BJ (cell line): ENCODE measurements around the gene CABP4. TPM values are rescaled to one million over a fixed set of nuclear protein-coding genes. Genes with fewer than 3 reads are reported as not detected.

ENCODE experiments used
- CTCF ChIA-PET: fragments of 350-600 bp; formaldehyde crosslinking; extraction: SDS; loops from one replicate; lab custom pipeline; 2021; ENCODE audit warnings: antibody characterized with exemption, inconsistent platforms; lab: Yijun Ruan, JAX
- POLR2A ChIA-PET: fragments of 300-600 bp; sonication (Branson Sonifier 250); formaldehyde crosslinking; extraction: SDS; loops from one replicate; lab custom pipeline; 2021; ENCODE audit warnings: antibody characterized with exemption; lab: Charles Lee
- DNase-seq: peaks from one replicate; pipeline ENCODE4 v3.0.0-alpha.2; 2011; ENCODE audit warnings: low read depth
- H3K27me3 ChIP-seq: 2 replicates; pipeline ENCODE4 v1.6.0; 2011; ENCODE audit warnings: low read length; ENCODE audit not compliant: control insufficient read depth, insufficient read depth
- H3K36me3 ChIP-seq: 2 replicates; pipeline ENCODE4 v1.5.1; 2011; ENCODE audit warnings: low read length; ENCODE audit not compliant: control insufficient read depth, insufficient read depth
- H3K4me3 ChIP-seq: 2 replicates; pipeline ENCODE4 v1.5.1; 2011; ENCODE audit warnings: low read depth, mild to moderate bottlenecking, control low read depth, low read length
- CTCF ChIP-seq: IDR thresholded peaks from 2 replicates; pipeline ENCODE4 v1.5.1; 2011; ENCODE audit warnings: low read depth, mild to moderate bottlenecking, control low read depth, inconsistent platforms, low read length, moderate library complexity; ENCODE audit not compliant: insufficient read depth
- polyA minus RNA-seq: library from RNA; depleted of rRNA, polyadenylated mRNA; stranded (reverse); fragments of >200 nt; gene quantifications from 2 replicates; pipeline ENCODE4 v1.2.3, GENCODE V29; 2011; rRNA and poly(A)+ RNA removed
- polyA plus RNA-seq: library from polyadenylated mRNA; depleted of rRNA; stranded (reverse); fragments of >200 nt; gene quantifications from 2 replicates; pipeline ENCODE4 v1.2.3, GENCODE V29; 2011; rRNA removed

The CABP4 gene
- polyA plus RNA-seq (not detected in 2 replicates), polyA minus RNA-seq (not detected in 2 replicates)

DNA sequence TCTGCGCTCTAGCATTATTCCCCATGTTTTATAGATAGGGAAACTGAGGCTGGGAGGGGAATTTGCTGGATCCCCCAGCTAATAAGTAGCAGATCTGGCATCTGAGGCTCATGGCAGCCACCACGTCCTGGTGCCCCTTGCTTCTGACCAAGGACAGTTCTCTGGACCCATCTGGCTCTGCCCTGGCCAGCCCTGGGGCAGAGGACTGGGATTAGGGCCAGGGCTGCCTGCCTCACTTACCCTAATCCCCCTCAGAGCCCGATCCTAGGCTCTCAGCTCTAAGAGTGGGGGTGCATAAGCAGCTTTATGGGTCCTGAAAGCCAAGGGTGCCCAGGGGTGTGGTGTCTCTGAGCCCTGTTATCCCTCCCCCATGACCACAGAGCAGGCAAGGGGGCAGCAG lies at the start of gene CABP4:
TSS of gene CABP4 (plus strand) at position 301 of the 400 bp plus-strand sequence. CDS start at position 371, 70 bp downstream.
- no peak for TF ChIP-seq CTCF
- Histone ChIP-seq H3K4me3 (no peak within 1 kb of the TSS), H3K36me3 (no peaks in the 10 kb centered on the region), H3K27me3 (0 out of 2 replicates have a peak, but pooled peaks cover 3% of the 10 kb centered on the region)
- DNase-seq = no peak
- ChIA-PET POLR2A (no interaction called here), CTCF (no interaction called here)

DNA sequence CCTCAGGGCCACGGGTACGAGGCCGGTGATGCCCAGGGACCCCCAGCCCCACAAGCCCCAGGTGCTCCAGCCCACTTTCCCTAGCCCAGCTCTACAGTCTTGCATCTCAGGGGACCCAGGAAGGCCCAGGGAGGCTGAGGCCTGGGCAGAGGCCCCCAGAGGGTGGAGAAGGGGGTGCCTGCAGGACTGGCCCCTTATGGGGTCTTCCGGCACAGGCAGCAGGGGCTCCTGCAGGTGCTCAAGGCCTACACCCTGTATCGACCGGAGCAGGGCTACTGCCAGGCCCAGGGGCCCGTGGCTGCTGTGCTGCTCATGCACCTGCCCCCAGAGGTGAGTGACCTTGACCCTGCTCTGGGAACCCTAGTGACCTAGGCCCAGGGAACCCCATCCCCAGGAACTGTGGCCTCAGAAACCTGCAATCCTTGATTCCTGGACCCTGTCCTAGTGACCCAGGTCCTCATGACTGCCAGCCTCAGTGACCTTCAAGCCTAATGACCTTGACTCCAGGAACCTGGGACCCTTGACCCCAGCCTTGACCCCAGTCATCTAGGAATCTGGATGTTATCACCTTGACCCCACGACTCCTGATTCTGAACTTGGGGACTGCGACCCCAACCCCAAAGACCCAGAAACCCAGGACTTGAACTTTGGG lies 49.3 kb upstream of the CABP4 start:
- ChIA-PET CTCF (no interaction called here), POLR2A (interaction anchor here (0.6 kb wide), 1 partner anchor 352 kb away, joined by 12 read pairs; no protein-coding TSS in a partner anchor)
- no peak for TF ChIP-seq CTCF
- H3K27me3 ChIP-seq = peaks cover 8% of the 10 kb centered on the region
- no peaks in the 10 kb centered on the region for H3K36me3 ChIP-seq
- DNase-seq = no peak
- no peak overlapping the region for H3K4me3 ChIP-seq

DNA sequence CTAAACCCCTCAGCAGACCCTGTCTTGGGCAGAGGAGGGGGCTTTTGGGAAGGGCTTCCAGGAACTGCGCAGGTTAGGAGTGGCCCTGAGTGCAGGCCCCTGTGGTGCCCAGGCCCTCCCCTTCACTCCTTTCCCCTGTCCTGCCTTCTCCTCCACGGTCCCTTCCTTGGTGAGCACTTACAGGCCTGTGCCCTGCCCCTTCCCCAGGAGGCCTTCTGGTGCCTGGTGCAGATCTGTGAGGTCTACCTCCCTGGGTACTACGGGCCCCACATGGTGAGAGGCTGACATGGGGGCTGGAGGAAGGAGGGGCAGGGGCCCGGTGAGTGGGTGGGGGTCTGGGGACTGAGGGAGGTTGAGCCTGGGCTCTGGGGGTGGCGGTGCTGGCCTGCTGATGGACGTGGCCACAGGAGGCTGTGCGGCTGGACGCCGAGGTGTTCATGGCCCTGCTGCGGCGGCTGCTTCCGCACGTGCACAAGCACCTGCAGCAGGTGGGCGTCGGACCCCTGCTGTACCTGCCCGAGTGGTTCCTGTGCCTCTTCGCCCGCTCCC lies 48.7 kb upstream of the CABP4 start:
- peaks cover 10% of the 10 kb centered on the region for H3K27me3 ChIP-seq
- H3K4me3 ChIP-seq = no peak overlapping the region
- no peak for DNase-seq
- ChIA-PET CTCF (no interaction called here), POLR2A (no interaction called here)
- H3K36me3 ChIP-seq = no peaks in the 10 kb centered on the region
- TF ChIP-seq CTCF = no peak

DNA sequence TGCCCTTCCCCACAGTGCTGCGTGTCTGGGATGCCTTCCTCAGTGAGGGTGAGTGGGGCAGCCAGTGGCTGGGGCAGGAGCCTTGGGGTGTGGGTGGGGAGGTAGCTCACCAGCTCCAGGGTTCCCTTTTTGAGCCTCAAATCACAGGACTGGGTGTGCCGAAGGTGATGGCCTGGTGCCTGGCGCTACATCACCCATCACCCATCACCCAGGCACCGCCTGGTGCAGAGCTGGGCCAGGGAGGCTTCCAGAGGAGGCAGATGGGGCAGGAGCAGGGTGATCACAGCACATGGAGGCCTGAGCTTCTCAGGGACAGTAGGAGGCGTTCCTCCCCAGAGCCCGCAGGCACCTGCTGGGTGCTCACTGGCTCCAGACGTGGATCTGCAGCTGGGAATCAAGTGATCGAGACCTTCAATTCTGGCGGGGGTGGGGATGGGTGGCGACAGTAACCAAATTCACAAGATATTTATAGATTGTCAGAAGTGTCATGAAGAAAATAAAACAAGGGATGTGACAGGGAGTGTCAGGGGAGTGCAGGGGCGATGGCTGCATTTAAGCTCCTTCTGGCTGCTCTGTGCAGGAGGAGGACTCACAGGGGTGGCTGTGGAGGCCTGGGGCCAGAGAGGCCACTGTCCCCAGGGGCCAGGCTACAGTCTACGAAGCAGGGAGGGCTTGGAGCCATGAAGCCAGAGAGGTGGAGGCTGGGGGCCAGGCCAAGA lies 48.0 kb upstream of the CABP4 start:
- ChIA-PET POLR2A (no interaction called here), CTCF (interaction anchor here (0.8 to 1.0 kb wide), 2 partner anchors 13 to 21 kb away, joined by 4 read pairs; partner anchors contain the start of gene RPS6KB2)
- no peak for TF ChIP-seq CTCF
- Histone ChIP-seq H3K4me3 (no peak overlapping the region), H3K27me3 (peaks cover 14% of the 10 kb centered on the region), H3K36me3 (no peaks in the 10 kb centered on the region)
- DNase-seq = no peak

- Histone ChIP-seq H3K36me3 (no peaks in the 10 kb centered on the region), H3K4me3 (no peak overlapping the region), H3K27me3 (peaks cover 14% of the 10 kb centered on the region)
- ChIA-PET CTCF (interaction anchor here (0.8 to 1.0 kb wide), 2 partner anchors 13 to 20 kb away, joined by 4 read pairs; partner anchors contain the start of gene RPS6KB2), POLR2A (no interaction called here)
- DNase-seq = no peak
- TF ChIP-seq CTCF = no peak
These were observed 47.4 kb upstream of the CABP4 start for GRCh38 chr11:67407688-67408163.
